HS-5 (cell line): Measurements from ENCODE around the gene NFAT5.

ENCODE experiments used
- DNase-seq: peaks from one replicate; pipeline ENCODE4 v3.0.0-alpha.2; 2012; ENCODE audit warnings: low read depth

NFAT5 gene

GRCh38 chr16:69741951-69742904 is 176.5 kb downstream of the NFAT5 start:
- DNase-seq: no peak

GRCh38 chr16:69744363-69745231 is 178.8 kb downstream of the NFAT5 start:
- DNase-seq: no peak

GRCh38 chr16:69745232-69745612 is 179.5 kb downstream of the NFAT5 start:
- DNase-seq: no peak

- no peak for DNase-seq
Observed at GRCh38 chr16:69745959-69746358, 180.2 kb downstream of the NFAT5 start.

- no peak for DNase-seq
Observed at GRCh38 chr16:69747115-69747514, 181.3 kb downstream of the NFAT5 start.

GRCh38 chr16:69748694-69749345 is 183.1 kb downstream of the NFAT5 start:
- DNase-seq: no peak

GRCh38 chr16:69754143-69754468 is 188.3 kb downstream of the NFAT5 start:
- DNase-seq: no peak
